Thyroid gland (tissue), 4 donors: ENCODE data around the gene GPC5. TPM values are rescaled to one million over a fixed set of nuclear protein-coding genes. Genes with fewer than 3 reads are reported as not detected.
"Not testable (repeated sequence)": the region's sequence is repeated elsewhere in the genome, so short reads cannot be mapped to it uniquely, and the experiment has no call there.

Experiments
- DNase-seq, 2 donors: peaks; one replicate each; pipeline ENCODE4 v3.0.0-alpha.2; 2019
- H3K27ac ChIP-seq, 3 donors: fragments of 200-600 bp; sonication (generic); 1 replicate in 2 of 3; 2 replicates in 1 of 3; pipeline ENCODE4 v1.5.1; 2016 to 2019; ENCODE audit warnings: mild to moderate bottlenecking in 1 of 3, moderate library complexity in 1 of 3
- H3K27me3 ChIP-seq: fragments of 200-600 bp; sonication (generic); one replicate; pipeline ENCODE4 v1.5.1; 2019
- H3K36me3 ChIP-seq, 2 donors: fragments of 200-600 bp; sonication (generic); one replicate each; pipeline ENCODE4 v1.5.1; 2016 to 2019
- H3K4me1 ChIP-seq, 2 donors: fragments of 200-600 bp; sonication (generic); one replicate each; pipeline ENCODE4 v1.5.1; 2017 to 2019
- H3K4me3 ChIP-seq, 3 donors: fragments of 200-600 bp; sonication (generic); replicated peaks in 1 of 3; 1 replicate in 2 of 3; 2 replicates in 1 of 3; pipeline ENCODE4 v1.5.1; 2016; ENCODE audit warnings: mild to moderate bottlenecking in 1 of 3
- H3K9me3 ChIP-seq: fragments of 200-600 bp; sonication (generic); one replicate; pipeline ENCODE4 v1.5.1; 2017
- POLR2A ChIP-seq, 2 donors: fragments of 450-650 bp; IDR thresholded peaks; one replicate each; pipeline ENCODE4 v1.6.1; 2017; ENCODE audit warnings: antibody characterized with exemption in 2 of 2, mild to moderate bottlenecking in 2 of 2, moderate library complexity in 1 of 2
- WGBS, 2 donors: methylation state at CpG; one replicate each; pipeline ENCODE4 v1.1.5; 2017; 5-methylcytosine and 5-hydroxymethylcytosine counted together
- intact Hi-C: fragments of 100-400 bp; cut with DNase I; formaldehyde crosslinking; loops from one replicate; pipeline ENCODE4 v1.15.1; 2023
- total RNA-seq, 4 donors: library from RNA; depleted of rRNA; stranded (reverse); fragments of >200 nt; gene quantifications; one replicate each; pipeline ENCODE4 v1.2.3, GENCODE V29; 2016
- TF ChIP-seq, protein P1 (sequence below), 6 experiments: fragments of 200-600 bp in 3 of 6; fragments of 450-650 bp in 3 of 6; sonication (generic) in 3 of 6; IDR thresholded peaks; one replicate each; pipeline ENCODE4 v1.5.1; 2016 to 2019; ENCODE audit warnings: antibody characterized with exemption in 6 of 6, mild to moderate bottlenecking in 2 of 6, inconsistent platforms in 1 of 6, moderate library complexity in 1 of 6

Gene GPC5
- total RNA-seq, 4 donors from 2014 or later = 0.67 to 2.3 (median 1.3) TPM

DNA sequence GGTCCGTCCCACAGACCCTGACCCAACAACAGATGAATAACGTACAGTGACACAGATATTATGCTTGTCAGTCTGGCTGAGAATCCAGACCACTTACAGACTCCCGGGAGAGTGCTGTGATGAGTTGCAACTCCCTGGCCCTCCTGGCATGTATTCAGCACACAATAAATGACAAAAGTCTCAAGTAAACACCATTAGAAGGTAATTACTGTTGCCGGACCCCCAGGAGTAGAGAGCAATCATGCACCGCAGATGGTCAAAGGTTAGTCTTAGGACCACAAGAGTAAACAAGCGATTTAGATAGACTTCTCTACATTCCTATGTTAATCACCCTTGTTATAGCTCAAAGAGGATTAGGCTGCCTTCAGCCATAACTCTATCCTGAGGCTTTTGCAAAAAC lies 1101.8 kb downstream of the GPC5 start:
- 49 to 56% methylated on average over 6 of the region's 6 CpGs for WGBS, 2 donors
- no peak for DNase-seq
- no peak overlapping the region for H3K27ac ChIP-seq
- H3K4me1 ChIP-seq = no peaks in the 10 kb centered on the region
- TF ChIP-seq POLR2A (IDR thresholded peaks at IDR 0.05) = no peak
- TF ChIP-seq, protein P1, sequence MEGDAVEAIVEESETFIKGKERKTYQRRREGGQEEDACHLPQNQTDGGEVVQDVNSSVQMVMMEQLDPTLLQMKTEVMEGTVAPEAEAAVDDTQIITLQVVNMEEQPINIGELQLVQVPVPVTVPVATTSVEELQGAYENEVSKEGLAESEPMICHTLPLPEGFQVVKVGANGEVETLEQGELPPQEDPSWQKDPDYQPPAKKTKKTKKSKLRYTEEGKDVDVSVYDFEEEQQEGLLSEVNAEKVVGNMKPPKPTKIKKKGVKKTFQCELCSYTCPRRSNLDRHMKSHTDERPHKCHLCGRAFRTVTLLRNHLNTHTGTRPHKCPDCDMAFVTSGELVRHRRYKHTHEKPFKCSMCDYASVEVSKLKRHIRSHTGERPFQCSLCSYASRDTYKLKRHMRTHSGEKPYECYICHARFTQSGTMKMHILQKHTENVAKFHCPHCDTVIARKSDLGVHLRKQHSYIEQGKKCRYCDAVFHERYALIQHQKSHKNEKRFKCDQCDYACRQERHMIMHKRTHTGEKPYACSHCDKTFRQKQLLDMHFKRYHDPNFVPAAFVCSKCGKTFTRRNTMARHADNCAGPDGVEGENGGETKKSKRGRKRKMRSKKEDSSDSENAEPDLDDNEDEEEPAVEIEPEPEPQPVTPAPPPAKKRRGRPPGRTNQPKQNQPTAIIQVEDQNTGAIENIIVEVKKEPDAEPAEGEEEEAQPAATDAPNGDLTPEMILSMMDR (IDR thresholded peaks at IDR 0.05) = no peak
- intact Hi-C loops = no loop called here
- no peaks in the 10 kb centered on the region for H3K36me3 ChIP-seq
- H3K27me3 ChIP-seq = no peaks in the 10 kb centered on the region
- no peaks in the 10 kb centered on the region for H3K9me3 ChIP-seq
- H3K4me3 ChIP-seq = no peak overlapping the region

DNA sequence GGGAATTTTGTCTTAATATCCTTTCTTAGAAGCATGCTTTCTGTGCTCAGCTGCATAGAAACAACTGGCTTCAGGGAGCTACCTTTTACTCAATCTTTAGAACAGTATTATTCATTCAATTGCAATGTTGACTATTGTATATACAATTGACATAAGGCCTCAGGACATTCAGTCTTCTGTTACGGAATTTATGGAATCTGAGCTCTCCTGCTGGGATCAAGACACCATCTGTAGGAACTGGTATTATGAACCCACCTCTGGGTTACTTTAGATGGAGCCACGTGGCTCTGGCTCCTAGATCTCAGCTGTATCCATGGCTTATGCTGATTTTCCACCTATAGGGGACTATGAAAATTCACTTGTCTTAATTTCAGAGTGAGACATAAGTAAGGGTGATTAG lies 1112.0 kb downstream of the GPC5 start:
- H3K4me1 ChIP-seq = no peaks in the 10 kb centered on the region

DNA sequence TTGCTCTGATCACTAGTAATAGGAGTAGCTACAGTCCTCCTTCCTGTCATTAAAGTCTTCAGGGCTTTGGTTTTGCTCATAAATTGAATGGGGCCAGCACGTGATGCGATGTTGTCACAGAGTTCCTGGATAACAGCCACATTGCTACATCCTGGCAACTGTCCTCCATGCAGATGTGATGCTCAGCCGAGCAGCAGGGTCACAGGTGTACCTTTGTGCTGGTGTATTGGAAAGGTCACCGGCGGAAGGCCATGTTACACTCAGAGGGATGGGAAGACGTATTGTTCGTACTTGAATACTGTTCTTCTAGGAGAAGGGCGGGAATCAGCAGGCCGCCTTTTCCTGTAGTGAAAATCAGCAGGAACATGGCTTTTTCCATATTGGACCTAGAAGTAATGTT lies 1114.4 kb downstream of the GPC5 start:
- TF ChIP-seq POLR2A (IDR thresholded peaks at IDR 0.05) = no peak
- TF ChIP-seq, protein P1 (IDR thresholded peaks at IDR 0.05) = no peak
- no peak for DNase-seq
- H3K27me3 ChIP-seq = no peaks in the 10 kb centered on the region
- no peak overlapping the region for H3K27ac ChIP-seq
- no peaks in the 10 kb centered on the region for H3K36me3 ChIP-seq
- no peak overlapping the region for H3K4me3 ChIP-seq
- H3K4me1 ChIP-seq = no peaks in the 10 kb centered on the region
- 76 to 90% methylated on average over 9 of the region's 9 CpGs for WGBS, 2 donors
- intact Hi-C loops = no loop called here
- no peaks in the 10 kb centered on the region for H3K9me3 ChIP-seq

More for the DNA sequence above, 1112.0 kb downstream of the GPC5 start:
- intact Hi-C loops = no loop called here
- no peaks in the 10 kb centered on the region for H3K9me3 ChIP-seq
- no peaks in the 10 kb centered on the region for H3K36me3 ChIP-seq
- WGBS, 2 donors = 56 to 59% methylated on average over 2 of the region's 2 CpGs
- no peak for DNase-seq
- H3K4me3 ChIP-seq = no peak overlapping the region
- H3K27ac ChIP-seq = no peak overlapping the region
- TF ChIP-seq, protein P1 (IDR thresholded peaks at IDR 0.05) = no peak
- no peak for TF ChIP-seq POLR2A (IDR thresholded peaks at IDR 0.05)
- H3K27me3 ChIP-seq = no peaks in the 10 kb centered on the region

DNA sequence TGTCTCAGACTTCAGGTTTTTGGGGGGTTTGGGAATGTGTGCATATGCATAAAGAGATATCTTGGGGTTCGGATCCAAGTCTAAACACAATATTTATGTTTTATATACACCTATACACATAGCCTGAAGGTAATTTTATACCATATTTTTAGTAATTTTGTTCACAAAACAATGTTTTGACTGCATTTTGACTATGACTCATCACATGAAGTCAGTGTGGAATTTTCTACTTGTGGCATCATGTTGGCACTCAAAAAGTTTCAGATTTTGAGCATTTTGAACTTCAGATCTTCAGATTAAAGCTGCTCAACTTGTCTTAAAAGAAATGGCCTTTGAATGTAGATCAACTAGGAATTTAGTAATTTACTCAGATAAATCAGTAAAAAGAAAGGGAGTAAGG lies 1115.3 kb downstream of the GPC5 start:
- intact Hi-C loops = no loop called here
- DNase-seq = no peak
- H3K4me1 ChIP-seq = no peaks in the 10 kb centered on the region

DNA sequence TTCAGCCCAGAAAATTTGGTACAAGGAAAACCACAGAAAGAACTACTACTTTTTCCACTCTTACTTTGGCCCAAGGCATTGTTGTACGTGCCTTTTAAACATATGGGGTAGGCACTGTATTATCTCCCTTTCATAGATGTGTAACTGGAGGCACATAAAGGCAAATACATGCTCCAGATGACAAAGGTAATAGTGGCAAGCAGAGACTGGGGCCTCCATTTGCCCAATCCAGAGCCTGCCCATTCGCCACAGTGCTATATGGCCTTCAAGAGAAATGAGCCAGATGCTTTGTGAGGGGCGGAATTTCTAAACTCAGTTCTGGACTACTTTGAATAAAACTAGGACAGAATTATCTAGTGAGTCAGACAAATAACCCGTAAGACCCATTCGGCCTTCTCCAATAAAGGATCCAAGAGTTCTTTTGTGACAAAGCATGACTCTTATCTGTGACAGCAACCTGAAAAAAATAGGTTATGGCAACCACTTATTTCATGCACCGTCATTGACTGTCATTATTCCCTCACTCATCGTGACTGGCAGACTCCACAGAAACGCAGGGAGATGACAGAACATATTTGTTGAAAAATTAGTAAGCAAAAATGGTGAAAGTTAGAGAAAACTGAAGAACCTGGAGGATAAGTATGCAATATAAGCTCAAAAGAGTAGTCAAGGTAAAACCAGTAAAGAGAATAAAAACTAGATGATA lies 1116.2 kb downstream of the GPC5 start:
- intact Hi-C loops = no loop called here
- no peaks in the 10 kb centered on the region for H3K36me3 ChIP-seq
- H3K27me3 ChIP-seq = no peaks in the 10 kb centered on the region
- H3K27ac ChIP-seq = no peak overlapping the region
- no peak overlapping the region for H3K4me3 ChIP-seq
- TF ChIP-seq POLR2A (IDR thresholded peaks at IDR 0.05) = no peak
- TF ChIP-seq, protein P1 (IDR thresholded peaks at IDR 0.05) = no peak
- DNase-seq = no peak
- no peaks in the 10 kb centered on the region for H3K9me3 ChIP-seq
- WGBS, 2 donors = 92 to 93% methylated on average over 8 of the region's 8 CpGs
- H3K4me1 ChIP-seq = no peaks in the 10 kb centered on the region

More for the DNA sequence above, 1115.3 kb downstream of the GPC5 start:
- 0 to 50% methylated on average over 1 of the region's 1 CpG for WGBS, 2 donors
- H3K9me3 ChIP-seq = no peaks in the 10 kb centered on the region
- H3K27me3 ChIP-seq = no peaks in the 10 kb centered on the region
- H3K36me3 ChIP-seq = no peaks in the 10 kb centered on the region
- TF ChIP-seq, protein P1 (IDR thresholded peaks at IDR 0.05) = no peak
- TF ChIP-seq POLR2A (IDR thresholded peaks at IDR 0.05) = no peak
- H3K27ac ChIP-seq = no peak overlapping the region
- no peak overlapping the region for H3K4me3 ChIP-seq

DNA sequence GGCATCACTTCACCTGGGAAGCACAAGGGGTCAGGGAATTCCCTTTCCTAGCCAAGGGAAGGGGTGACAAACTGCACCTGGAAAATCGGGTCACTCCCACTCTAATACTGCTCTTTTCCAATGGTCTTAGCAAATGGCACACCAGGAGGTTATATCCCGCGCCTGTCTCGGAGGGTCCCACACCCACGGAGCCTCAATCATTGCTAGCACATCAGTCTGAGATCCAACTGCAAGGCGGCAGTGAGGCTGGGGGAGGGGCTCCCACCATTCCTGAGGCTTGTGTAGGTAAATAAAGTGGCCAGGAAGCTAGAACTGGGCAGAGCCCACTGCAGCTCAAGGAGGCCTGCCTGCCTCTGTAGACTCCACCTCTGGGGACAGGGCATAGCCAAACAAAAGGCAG lies 1118.5 kb downstream of the GPC5 start:
- H3K4me3 ChIP-seq, intact Hi-C loops, H3K27me3 ChIP-seq, H3K36me3 ChIP-seq, H3K4me1 ChIP-seq, DNase-seq, H3K27ac ChIP-seq, H3K9me3 ChIP-seq: not testable (repeated sequence)
- 95 to 96% methylated on average over 6 of the region's 6 CpGs for WGBS, 2 donors

DNA sequence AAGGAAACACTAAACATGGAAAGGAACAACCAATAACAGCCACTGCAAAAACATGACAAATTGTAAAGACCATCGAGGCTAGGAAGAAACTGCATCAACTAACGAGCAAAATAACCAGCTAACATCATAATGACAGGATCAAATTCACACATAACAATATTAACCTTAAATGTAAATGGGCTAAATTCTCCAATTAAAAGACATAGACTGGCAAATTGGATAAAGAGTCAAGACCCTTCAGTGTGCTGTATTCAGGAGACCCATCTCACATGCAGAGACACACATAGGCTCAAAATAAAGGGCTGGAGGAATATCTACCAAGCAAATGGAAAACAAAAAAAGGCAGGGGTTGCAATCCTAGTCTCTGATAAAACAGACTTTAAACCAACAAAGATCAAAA lies 1120.2 kb downstream of the GPC5 start:
- H3K27ac ChIP-seq, H3K4me1 ChIP-seq, H3K27me3 ChIP-seq, H3K9me3 ChIP-seq, DNase-seq, H3K36me3 ChIP-seq, intact Hi-C loops, H3K4me3 ChIP-seq: not testable (repeated sequence)
- 77 to 78% methylated on average over 2 of the region's 2 CpGs for WGBS, 2 donors
